ENCODE measurements around the gene ZNF81. TPM values are rescaled to one million over a fixed set of nuclear protein-coding genes. Genes with fewer than 3 reads are reported as not detected.

Gene ZNF81
- total RNA-seq (1 to 10 TPM; 2.1 to 5.8 (median 3.0) TPM), polyA plus RNA-seq (1 to 10 TPM; 1.5 to 2.5 TPM)

DNA sequence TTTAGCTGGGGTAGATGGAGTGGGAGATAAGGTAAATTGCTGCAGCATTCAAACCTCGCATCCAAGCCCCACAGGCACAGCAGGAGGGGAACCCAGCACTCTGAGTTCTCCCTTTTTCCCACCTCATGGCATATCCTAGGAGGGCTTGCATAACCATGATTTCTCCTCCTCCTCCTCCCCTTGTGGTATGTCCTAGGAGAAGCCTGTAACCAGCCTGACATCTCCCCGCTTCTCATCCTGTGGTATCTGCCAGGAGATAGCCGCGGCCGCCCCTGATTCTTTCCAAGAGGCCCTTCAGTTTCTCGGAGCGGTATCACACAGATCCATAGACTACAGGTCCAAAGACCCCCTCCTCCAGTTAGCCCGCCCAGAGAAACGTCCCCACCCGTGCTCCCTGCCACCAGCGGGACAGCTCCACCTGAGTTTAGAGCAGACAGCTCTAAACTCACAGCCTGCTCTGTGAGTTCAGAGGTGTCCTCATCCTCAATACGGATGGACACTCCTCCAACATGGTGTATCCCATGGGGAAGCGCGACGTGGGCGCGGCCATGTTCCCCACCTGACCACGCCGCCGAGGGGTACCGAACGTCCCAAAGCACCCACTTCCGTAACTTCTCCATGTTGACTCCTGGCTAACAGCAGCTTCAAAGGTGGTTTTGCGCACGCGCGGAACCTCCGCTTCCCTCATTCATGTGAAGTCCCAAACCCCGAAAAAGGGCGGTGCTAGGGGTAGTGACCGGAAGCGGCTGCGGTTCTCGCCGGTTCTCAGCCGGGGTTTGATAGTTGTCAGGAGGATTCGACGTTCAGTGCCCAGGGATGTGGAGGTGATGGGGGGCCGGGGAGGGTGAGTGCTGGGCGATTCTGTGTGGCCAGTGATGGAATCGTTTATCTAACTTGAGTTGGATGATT, at the start of gene ZNF81:
Gene ZNF81 (plus strand): TSS at position 739 of the 909 bp plus-strand sequence. CDS start 9,366 bp downstream, outside the sequence.
- TF ChIP-seq, protein P1, sequence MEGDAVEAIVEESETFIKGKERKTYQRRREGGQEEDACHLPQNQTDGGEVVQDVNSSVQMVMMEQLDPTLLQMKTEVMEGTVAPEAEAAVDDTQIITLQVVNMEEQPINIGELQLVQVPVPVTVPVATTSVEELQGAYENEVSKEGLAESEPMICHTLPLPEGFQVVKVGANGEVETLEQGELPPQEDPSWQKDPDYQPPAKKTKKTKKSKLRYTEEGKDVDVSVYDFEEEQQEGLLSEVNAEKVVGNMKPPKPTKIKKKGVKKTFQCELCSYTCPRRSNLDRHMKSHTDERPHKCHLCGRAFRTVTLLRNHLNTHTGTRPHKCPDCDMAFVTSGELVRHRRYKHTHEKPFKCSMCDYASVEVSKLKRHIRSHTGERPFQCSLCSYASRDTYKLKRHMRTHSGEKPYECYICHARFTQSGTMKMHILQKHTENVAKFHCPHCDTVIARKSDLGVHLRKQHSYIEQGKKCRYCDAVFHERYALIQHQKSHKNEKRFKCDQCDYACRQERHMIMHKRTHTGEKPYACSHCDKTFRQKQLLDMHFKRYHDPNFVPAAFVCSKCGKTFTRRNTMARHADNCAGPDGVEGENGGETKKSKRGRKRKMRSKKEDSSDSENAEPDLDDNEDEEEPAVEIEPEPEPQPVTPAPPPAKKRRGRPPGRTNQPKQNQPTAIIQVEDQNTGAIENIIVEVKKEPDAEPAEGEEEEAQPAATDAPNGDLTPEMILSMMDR (IDR thresholded peaks at IDR 0.05), result no peak
- peaks cover 0 to 4% (median 0%) of the 10 kb centered on the region in 4 donors for H3K27me3 ChIP-seq
- H3K27ac ChIP-seq, result peak within 1 kb of the TSS in 2 of 4 donors; percentile 41 to 46
- intact Hi-C loops (cut with DNase I), result no loop called here
- 1 to 29% methylated on average over 41 of the region's 41 CpGs for WGBS, 2 donors
- peak within 1 kb of the TSS; percentile 27 to 49 (median 37) for H3K4me3 ChIP-seq
- peak; percentile 96 for FAIRE-seq
- peaks cover 0 to 6% (median 3%) of the 10 kb centered on the region in 3 donors for H3K4me1 ChIP-seq
- H3K9me3 ChIP-seq, result no peaks in the 10 kb centered on the region
- peak; percentile 97 to 99 (median 98) for ATAC-seq
- DNase-seq, result peak; percentile 92 to 99 (median 94)
- H3K36me3 ChIP-seq, result no peaks in the 10 kb centered on the region

DNA sequence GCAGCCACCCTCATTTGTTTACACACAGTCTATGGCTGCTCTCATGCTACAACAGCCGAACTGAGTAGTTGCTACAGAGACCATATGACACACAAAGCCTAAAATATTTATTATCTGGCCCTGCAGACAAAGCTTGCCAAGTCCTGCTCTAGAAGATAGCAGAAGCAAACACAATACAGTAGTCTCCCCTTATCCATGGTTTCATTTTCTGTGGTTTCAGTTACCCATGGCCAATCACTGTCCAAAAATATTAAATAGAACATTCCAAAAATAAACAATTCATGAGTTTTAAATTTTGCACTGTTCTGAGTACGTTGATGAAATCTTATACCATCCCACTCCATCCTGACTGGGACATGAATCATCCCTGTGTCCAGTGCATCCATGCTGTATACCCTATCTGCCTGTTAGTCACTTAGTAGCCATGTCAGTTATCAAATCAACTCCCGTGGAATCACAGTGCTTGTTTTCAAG, 40.2 kb upstream of the ZNF81 start:
- H3K27ac ChIP-seq, result no peak overlapping the region
- H3K9me3 ChIP-seq, result no peaks in the 10 kb centered on the region
- H3K27me3 ChIP-seq, result peaks cover 0 to 10% (median 0%) of the 10 kb centered on the region in 4 donors
- FAIRE-seq, result no peak
- intact Hi-C loops (cut with DNase I), result no loop called here
- TF ChIP-seq, protein P1 (IDR thresholded peaks at IDR 0.05), result no peak
- no peak for DNase-seq
- no peak overlapping the region for H3K4me3 ChIP-seq
- H3K4me1 ChIP-seq, result no peaks in the 10 kb centered on the region
- no peak for ATAC-seq
- WGBS, 2 donors, result 38 to 44% methylated on average over 3 of the region's 3 CpGs
- no peaks in the 10 kb centered on the region for H3K36me3 ChIP-seq

DNA sequence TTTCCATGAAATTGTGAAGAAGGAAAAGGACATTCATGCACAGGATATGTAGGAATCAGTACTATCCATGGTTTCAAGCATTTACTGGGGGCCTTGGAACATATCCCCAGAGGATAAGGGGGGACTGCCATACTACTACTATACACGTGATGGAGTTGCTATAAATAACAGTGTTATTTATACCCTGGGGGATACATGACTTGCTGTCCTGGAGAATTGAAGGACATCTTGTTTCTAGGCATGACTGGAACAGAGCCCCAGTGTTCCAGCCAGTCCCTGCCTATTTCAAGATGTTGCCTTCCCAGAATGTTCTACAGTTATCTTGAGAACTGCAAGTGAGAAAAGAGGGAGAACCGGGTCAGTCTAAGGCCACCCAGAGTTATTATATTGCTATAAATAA, 39.6 kb upstream of the ZNF81 start:
- Histone ChIP-seq H3K36me3 (no peaks in the 10 kb centered on the region), H3K27ac (no peak overlapping the region), H3K4me3 (no peak overlapping the region), H3K27me3 (peaks cover 0 to 15% (median 0%) of the 10 kb centered on the region in 4 donors), H3K9me3 (no peaks in the 10 kb centered on the region), H3K4me1 (no peaks in the 10 kb centered on the region)
- FAIRE-seq, result no peak
- intact Hi-C loops (cut with DNase I), result no loop called here
- ATAC-seq, result no peak
- TF ChIP-seq, protein P1 (IDR thresholded peaks at IDR 0.05), result no peak
- DNase-seq, result no peak
- WGBS, 2 donors, result 49 to 55% methylated on average over 2 of the region's 2 CpGs

DNA sequence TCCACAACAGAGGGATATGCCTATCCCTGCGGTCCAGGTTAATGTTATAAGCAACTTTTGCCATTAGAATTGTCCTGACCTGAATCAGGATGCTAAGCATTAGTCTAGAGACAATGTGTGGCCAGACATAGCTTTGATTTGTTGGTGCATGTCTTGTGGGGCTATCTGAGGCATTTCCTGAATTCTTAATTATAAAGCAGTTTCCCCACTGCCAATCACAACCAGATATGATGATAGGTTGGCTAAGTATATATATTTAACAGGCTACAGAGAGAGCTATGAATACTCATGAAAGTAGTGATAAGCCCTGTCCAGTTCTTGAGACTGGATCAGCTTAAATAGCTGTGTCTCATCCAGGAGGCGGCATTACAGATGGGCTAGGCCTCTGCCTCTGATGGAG, 37.8 kb upstream of the ZNF81 start:
- 75 to 84% methylated on average over 2 of the region's 2 CpGs for WGBS, 2 donors

More for the DNA sequence above, 37.8 kb upstream of the ZNF81 start:
- FAIRE-seq (no peak), ATAC-seq (no peak), DNase-seq (no peak)
- TF ChIP-seq, protein P1 (IDR thresholded peaks at IDR 0.05), result no peak
- Histone ChIP-seq H3K4me1 (no peaks in the 10 kb centered on the region), H3K9me3 (no peaks in the 10 kb centered on the region), H3K27ac (no peak overlapping the region), H3K27me3 (peaks cover 0 to 15% (median 0%) of the 10 kb centered on the region in 4 donors), H3K36me3 (no peaks in the 10 kb centered on the region), H3K4me3 (no peak overlapping the region)
- intact Hi-C loops (cut with DNase I), result no loop called here
